K562 (cell line): ENCODE data around the gene TSPAN18. TPM values are rescaled to one million over a fixed set of nuclear protein-coding genes. Genes with fewer than 3 reads are reported as not detected.

ENCODE experiments used
- ETS2 ChIP-seq: IDR thresholded peaks from 2 replicates; pipeline ENCODE4 v1.6.1; 2016; ENCODE audit warnings: borderline replicate concordance, missing genetic modification characterization, mild to moderate bottlenecking, moderate library complexity, missing compliant biosample characterization; ENCODE audit not compliant: poor library complexity, severe bottlenecking
- FOXJ3 ChIP-seq: sonication (generic); formaldehyde crosslinking; IDR thresholded peaks from 2 replicates; pipeline ENCODE4 v1.4.0; 2020; ENCODE audit warnings: mild to moderate bottlenecking, missing genetic modification reagents
- MGA ChIP-seq: fragments of 450-650 bp; IDR thresholded peaks from 2 replicates; pipeline ENCODE4 v1.6.1; 2016; ENCODE audit warnings: mild to moderate bottlenecking, moderate library complexity
- ZNF146 ChIP-seq: IDR thresholded peaks from one replicate; pipeline ENCODE4 v1.6.1; 2018; ENCODE audit warnings: missing compliant biosample characterization; ENCODE audit not compliant: unreplicated experiment
- ZNF318 ChIP-seq, 2 experiments: fragments of 450-650 bp; IDR thresholded peaks; 2 replicates each; pipeline ENCODE4 v1.6.1; 2016; ENCODE audit warnings: mild to moderate bottlenecking in 2 of 2, borderline replicate concordance in 1 of 2, low read depth in 1 of 2, moderate library complexity in 1 of 2
- polyA plus RNA-seq, 8 experiments: library from polyadenylated mRNA; depleted of rRNA in 4 of 8; stranded (reverse) in 5 of 8; unstranded in 3 of 8; fragments of >200 nt; fragmentation: Nextera tagmentation in 2 of 8; fragmentation: Illumina TruSeq in 1 of 8; extraction: Ambion mirVana in 2 of 8; extraction: Trizol in 1 of 8; gene quantifications; 2 replicates each; pipeline versions ENCODE4 v1.2.1 to v1.2.3, GENCODE V29; 2011 to 2014; ENCODE audit warnings: inconsistent platforms in 1 of 8, missing spikeins in 1 of 8
- total RNA-seq, 7 experiments: library from RNA; depleted of rRNA in 6 of 7; stranded (reverse); fragments of >200 nt in 6 of 7; fragmentation: Illumina TruSeq in 2 of 7; extraction: Trizol in 2 of 7; gene quantifications; 2 replicates each; pipeline versions ENCODE4 v1.2.1 to v1.2.3, GENCODE V29; 2011 to 2021; ENCODE audit warnings: low replicate concordance in 1 of 7

TSPAN18 gene
- total and polyA plus RNA-seq, 9 of the 15 experiments (the other 6 are each of a cell fraction or from before 2014, with no cell fraction given) = 0.17 to 0.35 (median 0.22) TPM; not detected in 4

- TF ChIP-seq FOXJ3 (no peak), ZNF146 (CRISPR knock-in tag) (no peak), ETS2 (no peak), ZNF318 (IDR thresholded peaks at IDR 0.05; ENCODE audit: borderline replicate concordance in 1 of 2, low read depth in 1 of 2) (no peak), MGA (0 out of 2 replicates have a peak, but pooled peaks have one; percentile 25)
These were observed 868 bp downstream of the TSPAN18 start (continued) for GRCh38 chr11:44727373-44728287.
